GM19452 (cell line): ENCODE data around the gene HGD.
"Not testable (repeated sequence)": the region's sequence is repeated elsewhere in the genome, so short reads cannot be mapped to it uniquely, and the experiment has no call there.

Experiments used
- ATAC-seq: cut with Tn5 transposase; IDR thresholded peaks from one replicate; pipeline ENCODE4 v1.9.1; 2021; ENCODE audit not compliant: unreplicated experiment

Gene HGD, protein sequence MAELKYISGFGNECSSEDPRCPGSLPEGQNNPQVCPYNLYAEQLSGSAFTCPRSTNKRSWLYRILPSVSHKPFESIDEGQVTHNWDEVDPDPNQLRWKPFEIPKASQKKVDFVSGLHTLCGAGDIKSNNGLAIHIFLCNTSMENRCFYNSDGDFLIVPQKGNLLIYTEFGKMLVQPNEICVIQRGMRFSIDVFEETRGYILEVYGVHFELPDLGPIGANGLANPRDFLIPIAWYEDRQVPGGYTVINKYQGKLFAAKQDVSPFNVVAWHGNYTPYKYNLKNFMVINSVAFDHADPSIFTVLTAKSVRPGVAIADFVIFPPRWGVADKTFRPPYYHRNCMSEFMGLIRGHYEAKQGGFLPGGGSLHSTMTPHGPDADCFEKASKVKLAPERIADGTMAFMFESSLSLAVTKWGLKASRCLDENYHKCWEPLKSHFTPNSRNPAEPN

GRCh38 chr3:120682095-120682681 is at the start of gene HGD:
TSS of gene HGD (minus strand) at chr3:120682239. CDS start at chr3:120682111, 128 bp downstream.
- no peak for ATAC-seq

GRCh38 chr3:120730576-120731542 is 48.8 kb upstream of the HGD start:
- no peak for ATAC-seq

- no peak for ATAC-seq
These were observed 44.8 kb upstream of the HGD start for GRCh38 chr3:120726791-120727190.

GRCh38 chr3:120719167-120719834 is 37.3 kb upstream of the HGD start:
- ATAC-seq, result not testable (repeated sequence)

DNA sequence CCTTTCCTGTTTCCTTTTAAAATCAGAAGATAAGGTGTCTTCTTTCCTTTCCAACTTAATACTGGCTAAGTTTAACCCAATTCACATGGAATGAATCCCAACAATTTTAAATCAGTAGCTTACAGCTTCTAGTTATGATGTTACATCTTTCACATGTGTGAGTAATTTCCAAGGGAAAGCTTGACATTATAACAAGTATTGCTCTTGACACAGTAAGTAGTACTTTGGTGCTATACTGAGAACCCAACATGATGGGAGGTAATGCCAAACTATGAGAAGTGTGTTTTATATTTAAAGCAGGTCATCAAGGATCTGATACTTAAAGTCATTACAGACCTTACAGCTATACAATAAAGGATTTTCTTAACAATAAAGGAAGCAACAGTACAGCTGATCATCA is 31.2 kb upstream of the HGD start:
- ATAC-seq, result no peak

DNA sequence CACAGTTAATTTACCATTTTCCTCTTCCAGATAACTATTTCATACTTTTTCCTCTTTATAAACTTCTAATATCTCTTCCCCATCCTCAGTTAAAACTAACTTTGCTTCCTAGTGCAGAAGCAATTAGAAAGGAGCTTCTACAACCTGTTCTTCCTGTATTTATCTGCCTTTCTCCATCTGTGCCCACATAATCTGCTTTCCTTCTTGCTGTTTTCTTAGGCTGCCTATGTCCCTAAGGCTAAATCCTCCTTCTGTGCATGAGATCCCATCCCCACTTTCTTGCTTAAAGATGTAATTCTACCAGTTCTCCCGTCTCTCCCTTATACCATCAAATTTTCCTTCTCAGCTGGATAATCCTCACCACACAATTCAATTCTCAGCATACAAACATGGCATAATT is 28.3 kb upstream of the HGD start:
- no peak for ATAC-seq

- ATAC-seq, result peak; percentile 63
These were observed 26.4 kb upstream of the HGD start for GRCh38 chr3:120708408-120708807.

- ATAC-seq, result no peak
These were observed 24.9 kb upstream of the HGD start for GRCh38 chr3:120706950-120707349.

DNA sequence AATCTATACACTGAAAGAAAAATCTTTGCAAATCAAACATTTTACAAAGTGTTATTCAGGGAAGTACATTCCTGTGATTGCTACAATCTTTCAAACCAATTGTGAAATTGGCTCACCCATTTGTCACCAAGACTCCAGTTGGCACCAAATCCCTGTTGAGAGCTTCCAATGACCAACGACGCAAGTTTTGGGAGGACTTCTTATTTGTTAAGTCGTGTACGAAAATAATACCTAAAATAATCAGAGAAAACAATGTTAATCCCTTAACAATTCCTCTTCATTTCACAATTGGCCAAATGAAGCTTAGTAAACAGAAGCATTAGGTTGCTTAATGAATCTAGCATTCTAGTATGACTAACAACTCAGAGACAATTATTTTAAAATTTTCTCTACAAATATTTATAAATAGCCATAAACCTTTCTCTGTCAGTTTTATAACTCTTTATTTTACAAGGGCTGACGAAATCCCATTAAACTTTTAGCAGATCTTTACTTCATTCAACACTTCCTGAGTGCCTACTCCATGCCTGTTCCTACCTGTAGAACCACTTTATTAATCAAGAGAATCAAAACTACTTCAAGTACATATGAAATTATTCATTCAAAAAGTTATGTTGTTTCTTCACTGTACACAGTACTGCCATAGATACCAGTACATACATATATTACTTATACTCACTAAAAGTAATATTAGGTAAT is 24.0 kb upstream of the HGD start:
- no peak for ATAC-seq

DNA sequence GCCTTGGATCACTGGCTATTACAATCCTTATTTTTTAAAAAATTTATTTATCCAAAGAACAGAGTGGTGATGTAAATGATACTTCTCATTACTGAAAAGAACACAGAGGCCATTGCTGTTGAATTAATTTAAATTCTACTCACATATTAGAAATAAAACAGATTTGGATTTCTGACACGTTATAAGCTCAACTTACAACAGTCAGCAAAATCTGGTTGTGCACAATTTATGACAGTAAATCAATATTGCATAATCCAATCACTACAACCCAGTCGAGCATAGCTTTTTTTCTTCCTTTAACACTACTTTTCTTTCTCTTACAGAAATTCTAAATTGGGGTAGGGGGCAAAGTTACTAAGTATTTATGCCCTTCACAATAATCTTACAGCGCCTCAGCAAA is 17.3 kb upstream of the HGD start:
- ATAC-seq, result no peak

- ATAC-seq, result no peak
These were observed 11.6 kb upstream of the HGD start for GRCh38 chr3:120693439-120694171.

DNA sequence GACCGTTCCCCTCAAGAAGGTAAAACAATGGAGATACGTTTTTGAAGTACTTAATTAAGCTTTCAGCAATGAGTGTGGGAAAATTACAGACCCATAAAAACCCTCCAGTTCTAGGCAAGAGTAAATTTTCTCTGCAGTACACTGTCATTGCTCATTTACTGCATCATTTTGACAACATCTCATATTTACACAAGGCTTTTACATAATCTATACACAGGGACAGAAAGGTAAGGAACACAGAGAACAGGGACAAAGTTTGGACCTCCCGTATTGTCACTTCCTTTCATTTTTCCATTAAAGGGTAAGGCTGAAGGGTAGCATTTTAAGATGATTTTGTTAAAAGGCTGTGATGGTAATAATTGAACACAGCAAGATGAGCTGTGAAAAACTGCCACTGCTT is 7.4 kb upstream of the HGD start:
- no peak for ATAC-seq

DNA sequence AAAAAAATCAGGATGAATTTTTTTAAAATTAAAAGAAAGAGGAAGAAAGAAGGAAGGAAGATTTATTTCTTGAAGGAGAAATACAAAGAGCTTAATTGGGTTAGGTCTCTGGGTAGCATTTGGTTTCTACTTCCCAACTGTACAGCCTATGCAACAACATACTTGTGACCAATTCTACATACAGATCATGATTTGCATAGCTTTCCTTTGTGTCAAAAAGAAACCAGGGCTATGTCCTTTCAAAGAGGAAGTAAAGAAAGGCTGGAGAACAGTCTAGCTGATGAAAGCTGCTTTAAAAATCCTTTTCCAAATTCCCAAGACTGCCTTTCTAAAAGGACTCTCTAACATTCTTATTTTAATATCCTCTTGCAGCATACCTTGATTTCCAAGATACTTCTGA is 6.1 kb upstream of the HGD start:
- ATAC-seq, result peak; percentile 94

DNA sequence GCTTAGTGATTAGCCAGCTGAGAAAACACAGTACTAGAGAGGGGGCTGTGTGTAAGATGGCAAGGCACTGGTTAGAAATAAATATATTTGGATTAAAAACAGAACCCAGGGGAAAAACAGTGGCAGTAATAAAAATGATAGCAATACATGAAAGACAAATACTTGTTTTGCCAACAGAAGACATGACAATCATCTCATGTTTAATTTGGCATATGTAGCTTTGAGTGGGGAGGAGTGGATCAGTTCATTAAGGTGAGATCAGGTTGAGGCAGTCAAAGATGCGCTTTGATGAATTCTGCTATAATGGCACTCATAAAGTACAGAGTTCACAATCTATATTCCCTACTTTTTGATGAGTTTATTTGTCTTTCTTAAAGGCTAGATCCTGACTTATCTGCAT is 3.4 kb upstream of the HGD start:
- no peak for ATAC-seq

DNA sequence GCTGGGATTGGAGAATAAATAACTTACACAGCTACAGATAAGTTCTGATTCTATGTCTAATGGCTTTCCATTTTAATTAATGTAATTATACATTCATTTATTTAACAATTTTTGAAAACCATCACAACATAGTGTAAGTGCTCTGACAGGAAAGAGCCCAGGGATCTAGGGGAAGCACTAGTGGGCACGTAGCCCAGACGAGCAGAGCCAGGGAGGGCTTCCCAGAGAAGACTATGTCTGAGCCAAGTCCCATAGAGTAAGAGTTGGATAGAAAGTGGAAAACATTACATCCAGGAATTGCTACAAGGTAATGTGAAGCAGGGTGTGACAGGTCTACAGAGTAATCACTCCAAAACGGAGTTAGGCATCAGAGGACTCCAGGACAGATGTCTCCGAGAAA is 2.9 kb upstream of the HGD start:
- ATAC-seq, result no peak

GRCh38 chr3:120683671-120684301 is 1.7 kb upstream of the HGD start:
- no peak for ATAC-seq

DNA sequence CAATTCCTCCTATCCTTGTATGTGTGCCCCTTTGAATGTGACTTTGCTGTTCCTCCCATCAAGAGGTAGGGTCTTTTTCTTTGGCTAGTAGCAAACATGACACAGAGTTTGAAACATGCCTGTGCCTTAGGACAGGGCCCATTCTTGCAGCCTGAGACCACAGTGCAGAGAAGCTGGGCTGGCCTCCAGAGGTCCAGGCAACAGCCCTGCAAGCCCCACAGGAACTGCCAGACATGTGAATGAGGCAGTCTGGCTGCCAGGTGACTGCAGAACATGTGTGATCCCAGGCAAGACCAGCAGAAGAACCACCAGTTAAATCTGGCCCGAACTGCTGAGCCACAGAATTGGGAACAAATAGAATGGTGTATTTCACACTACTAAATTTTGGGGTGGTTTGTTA is 1.2 kb upstream of the HGD start:
- ATAC-seq, result no peak

GRCh38 chr3:120681506-120682038 is 467 bp downstream of the HGD start:
- no peak for ATAC-seq

GRCh38 chr3:120681018-120681417 is 1.0 kb downstream of the HGD start:
- ATAC-seq, result no peak
